HG02938 (cell line): ENCODE results near the gene XAF1.
"Not testable (repeated sequence)": the region's sequence is repeated elsewhere in the genome, so short reads cannot be mapped to it uniquely, and the experiment has no call there.

Source experiments
- ATAC-seq: cut with Tn5 transposase; IDR thresholded peaks from one replicate; pipeline ENCODE4 v1.9.1; 2021; ENCODE audit warnings: mild to moderate bottlenecking, moderate library complexity; ENCODE audit not compliant: unreplicated experiment

The XAF1 gene, protein sequence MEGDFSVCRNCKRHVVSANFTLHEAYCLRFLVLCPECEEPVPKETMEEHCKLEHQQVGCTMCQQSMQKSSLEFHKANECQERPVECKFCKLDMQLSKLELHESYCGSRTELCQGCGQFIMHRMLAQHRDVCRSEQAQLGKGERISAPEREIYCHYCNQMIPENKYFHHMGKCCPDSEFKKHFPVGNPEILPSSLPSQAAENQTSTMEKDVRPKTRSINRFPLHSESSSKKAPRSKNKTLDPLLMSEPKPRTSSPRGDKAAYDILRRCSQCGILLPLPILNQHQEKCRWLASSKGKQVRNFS

DNA sequence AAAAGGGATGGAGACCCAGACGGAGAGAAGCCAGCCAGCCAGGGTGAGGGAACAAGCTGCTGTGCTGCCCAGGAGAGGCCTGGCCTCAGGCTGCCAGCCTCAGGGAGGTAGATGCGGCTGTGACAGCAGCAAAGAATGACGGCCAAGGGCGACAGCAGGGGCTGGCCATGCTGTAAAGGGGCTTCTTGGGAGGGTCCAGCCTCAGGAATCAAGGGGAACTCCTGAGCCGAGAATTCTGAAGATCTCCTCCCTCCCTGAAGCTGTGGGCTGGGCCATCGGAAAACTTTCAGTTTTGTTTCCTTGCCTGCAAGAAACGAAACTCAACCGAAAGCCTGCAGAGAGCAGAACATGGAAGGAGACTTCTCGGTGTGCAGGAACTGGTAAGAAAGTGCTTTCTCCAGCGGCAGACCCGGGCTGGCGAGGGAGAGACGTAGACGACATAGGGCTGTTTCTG lies at the start of gene XAF1:
Gene XAF1 (plus strand): TSS at position 316 of the 454 bp plus-strand sequence. CDS start 33 bp downstream, at position 349.
- ATAC-seq: no peak

DNA sequence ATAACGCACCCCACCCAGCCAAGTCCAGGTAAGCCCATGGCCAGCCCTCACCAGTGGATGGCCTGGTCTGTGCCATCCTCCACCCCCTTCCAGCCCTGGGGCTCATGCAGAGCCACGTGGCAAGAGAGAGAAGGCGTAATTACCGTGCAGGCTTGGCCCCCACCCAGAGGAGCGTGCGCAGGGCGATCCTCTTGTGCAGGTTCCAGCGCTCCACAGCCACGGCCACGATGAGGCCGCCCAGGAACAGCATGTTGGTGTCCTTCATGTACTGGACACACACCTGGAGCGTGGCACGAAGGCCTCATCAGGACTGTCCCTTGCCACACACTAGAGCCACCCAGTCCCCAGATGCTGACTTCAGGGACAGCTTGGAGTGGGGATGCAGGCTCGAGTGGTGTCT lies 49.3 kb upstream of the XAF1 start:
- no peak for ATAC-seq

DNA sequence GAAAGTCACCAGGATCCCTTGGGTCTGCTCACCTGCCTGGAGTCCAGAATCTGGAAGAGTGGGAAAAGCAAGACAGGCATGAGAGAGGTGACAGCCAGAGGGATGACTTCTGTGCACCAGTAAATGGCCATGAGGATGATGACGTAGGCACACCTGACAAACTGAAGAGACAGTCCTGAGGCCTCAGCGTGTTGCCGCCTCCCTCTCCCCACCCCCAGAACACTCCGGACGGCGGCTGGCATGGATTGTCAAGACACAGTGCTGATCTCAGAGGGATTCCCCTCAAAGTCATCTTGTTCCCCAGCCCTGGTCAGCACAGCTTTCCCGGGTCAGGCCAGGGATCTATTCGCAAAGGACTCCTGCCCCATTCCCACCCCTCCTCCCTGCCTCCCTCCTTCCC lies 48.9 kb upstream of the XAF1 start:
- ATAC-seq: no peak

DNA sequence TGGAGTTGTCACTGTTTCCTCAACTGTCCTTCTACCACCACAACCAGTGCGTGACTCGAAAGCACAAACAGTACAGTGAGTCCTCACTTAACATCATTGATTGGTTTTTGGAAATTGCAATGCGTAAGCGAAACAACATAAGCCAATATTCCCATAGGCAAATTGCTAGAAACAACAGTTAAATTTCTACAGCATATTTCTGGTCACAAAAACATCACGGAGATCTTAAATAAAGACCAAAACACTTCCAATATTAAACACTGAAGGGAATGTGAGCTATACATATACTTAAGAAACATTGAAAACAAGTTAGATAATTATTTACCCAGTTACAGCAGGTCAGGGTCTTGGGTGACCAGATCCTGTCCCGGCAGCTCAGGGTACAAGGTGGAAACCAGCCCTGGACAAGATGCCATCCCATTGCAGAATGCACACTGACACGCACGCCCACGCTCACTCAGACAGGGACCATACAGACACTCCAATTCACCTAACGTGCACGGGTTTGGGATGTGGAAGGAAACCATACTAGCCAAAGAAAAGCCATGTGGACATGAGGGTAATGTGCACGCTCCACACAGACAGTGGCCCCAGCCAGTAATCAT lies 47.4 kb upstream of the XAF1 start:
- ATAC-seq: no peak

DNA sequence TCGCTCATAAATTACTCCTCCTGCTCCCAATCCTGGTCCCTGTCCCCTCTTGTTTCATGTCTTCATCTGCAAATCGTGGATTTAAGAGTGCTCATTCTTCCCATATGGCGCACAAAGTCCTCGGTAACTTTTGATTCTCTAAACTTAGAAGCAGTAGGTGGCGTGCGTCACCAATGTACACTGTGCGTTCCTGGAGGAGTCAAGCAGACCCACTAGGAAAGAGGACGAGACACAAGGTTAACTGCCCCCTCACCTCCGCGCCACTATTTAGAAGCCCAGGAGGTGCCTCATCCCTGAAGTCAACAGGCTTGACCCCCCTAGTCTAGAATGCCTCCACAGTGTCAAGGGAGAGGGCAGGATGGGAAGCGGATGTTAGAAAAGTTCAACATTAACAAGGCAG lies 45.5 kb upstream of the XAF1 start:
- ATAC-seq: no peak

DNA sequence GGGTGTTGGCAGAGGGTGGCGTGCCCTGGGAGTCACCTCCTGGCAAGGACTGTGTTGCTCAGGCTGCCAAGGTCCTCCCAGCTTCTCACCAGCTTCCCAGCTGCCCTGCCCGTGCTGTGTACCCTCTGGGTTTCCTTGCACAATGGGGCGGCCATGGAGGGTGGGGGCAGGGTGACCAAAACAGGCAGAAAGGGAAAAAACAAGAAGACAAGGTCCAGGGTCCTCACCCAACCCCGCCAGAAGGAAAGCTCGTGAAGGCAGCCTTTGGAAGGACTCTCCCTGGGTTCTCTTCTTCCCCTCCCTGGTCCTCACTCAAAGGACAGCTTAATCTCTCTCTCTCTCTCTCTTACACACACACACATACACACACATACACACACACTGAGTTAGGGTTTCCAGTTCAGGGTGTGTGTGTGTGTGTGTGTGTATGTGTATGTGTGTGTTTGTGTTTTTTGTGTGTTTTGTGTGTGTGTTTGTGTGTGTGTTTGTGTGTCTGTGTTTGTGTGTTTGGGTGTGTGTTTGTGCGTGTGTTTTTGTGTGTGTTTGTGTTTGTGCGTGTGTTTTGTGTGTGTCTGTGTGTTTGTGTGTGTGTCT lies 44.7 kb upstream of the XAF1 start:
- ATAC-seq: no peak

DNA sequence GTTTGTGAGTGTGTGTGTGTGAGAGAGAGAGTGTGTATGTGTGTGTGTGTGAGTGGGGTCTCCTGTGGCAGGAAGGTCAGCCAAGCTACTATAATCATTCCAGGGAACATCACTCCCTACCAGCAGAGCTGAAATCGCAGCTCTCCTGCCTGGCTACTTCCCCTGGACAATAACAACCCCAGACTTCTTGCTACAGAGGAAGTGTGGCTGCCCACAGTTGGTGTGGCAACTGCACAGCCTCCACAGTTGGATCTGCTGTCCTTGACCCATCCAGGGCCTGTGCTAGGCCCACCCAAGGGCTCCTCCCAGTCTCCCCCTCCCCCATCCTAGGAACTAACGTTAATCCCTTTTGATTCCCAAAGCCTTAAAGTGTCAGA lies 44.2 kb upstream of the XAF1 start:
- ATAC-seq: no peak

DNA sequence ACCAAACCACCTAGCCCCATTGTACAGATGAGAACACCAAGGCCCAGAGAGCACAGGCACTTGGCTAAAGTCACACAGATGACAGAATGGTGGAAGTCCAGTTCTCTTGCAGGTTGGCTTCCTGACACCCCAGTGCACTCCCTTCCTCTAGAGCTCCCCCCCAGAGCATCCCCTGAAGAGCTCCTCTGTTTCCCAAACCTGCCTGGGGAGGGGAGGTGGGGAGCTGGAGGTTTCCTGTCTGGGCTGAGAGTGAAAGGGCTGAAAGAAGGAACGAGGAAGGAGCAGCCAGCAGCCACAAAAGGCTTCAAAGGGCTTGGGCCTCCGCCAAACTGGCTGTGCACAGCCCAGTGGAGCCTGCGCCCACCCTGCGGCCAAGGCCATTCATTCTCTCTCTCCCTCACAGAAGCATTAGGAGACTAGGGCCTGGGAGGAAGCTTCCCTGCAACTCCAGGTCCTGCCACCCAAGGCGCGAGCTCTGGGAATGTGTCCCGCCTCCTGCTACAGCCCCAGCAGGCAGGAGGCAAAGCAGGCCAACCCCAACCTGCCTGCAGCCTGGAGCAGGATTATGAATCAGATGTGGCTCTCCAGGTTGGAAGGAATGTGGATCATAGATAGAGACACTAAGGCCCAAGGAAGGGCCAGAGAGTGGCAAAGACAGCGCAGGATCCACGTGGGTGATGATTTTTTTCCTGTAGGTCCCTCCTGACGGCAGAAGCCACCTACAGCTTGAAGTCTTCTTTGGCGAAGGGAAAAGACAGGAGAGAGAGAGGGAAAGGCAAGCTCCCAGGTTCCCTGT lies 43.6 kb upstream of the XAF1 start:
- ATAC-seq: no peak

DNA sequence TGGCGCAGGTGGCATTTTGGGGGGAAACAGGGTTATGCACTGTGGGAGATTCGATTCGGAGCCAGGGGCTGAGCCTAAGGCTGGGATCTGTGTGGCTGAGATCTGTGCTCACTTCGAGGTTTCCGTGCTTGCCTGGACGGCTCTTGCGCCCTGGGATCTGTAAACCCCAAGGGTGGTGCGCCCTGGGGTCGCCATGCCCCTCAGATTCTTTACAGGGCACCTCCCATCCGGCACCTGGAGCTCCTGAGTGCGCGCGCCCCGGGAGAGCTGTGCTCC lies 43.1 kb upstream of the XAF1 start:
- ATAC-seq: no peak

DNA sequence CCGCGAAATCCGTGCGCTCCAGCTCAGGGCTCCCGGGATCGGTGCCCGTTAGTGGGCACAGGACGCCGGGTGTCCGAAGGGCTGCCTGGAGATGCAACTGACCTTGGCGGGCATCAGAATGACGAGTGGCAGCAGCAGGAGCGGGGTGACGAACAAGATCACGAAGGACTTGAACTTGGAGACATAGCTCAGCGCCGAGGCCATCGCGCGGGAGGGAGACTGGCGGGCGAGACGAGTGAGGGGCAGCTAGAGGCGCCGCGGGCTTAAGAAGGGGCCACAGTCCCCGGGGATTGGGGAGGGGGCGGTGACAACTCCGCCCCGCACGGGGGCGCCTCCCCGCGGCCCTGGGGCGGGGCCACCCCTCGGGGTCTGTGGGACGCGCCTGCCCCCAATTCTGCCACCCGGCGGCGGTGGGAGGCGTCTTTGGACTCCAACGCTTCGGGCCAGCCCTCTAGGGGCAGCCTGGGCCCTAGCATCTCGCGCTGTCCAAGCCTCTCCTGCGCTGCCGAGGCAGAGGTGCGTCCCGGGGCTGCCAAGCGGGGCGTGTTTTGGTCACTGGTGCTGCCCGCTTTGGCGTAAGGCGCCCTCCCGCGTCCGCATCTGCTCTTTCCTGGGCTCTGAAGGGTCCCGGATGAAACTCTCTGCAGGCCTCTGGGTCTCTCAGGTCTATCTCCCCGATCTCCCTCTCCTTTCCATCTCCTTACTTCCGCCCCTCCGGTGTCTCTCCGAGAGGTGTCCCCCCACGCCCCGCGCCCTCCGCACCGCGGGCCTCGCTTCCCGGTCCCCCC lies 42.5 kb upstream of the XAF1 start, which contains the start of gene SLC13A5:
Gene SLC13A5 (minus strand): TSS at position 240 of the 788 bp plus-strand sequence. CDS start 36 bp downstream, at position 204.
- ATAC-seq: no peak

DNA sequence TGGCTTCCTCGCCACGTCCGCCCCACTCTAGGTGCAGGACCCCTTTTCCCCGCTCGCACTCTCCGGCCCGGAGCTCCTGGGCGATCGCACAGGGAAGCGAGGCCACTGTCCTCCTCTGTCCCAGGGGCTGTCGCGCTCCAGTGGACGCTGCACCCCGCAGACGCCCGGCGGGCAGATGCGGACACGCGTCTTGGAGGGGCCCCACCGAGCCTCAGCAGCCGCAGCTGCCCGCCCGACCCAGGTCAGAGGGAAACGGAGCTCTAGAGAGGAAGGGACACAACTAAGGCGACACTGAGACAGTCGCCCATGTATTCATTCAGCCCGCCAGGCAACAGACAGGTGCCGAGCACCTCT lies 42.0 kb upstream of the XAF1 start:
- no peak for ATAC-seq

DNA sequence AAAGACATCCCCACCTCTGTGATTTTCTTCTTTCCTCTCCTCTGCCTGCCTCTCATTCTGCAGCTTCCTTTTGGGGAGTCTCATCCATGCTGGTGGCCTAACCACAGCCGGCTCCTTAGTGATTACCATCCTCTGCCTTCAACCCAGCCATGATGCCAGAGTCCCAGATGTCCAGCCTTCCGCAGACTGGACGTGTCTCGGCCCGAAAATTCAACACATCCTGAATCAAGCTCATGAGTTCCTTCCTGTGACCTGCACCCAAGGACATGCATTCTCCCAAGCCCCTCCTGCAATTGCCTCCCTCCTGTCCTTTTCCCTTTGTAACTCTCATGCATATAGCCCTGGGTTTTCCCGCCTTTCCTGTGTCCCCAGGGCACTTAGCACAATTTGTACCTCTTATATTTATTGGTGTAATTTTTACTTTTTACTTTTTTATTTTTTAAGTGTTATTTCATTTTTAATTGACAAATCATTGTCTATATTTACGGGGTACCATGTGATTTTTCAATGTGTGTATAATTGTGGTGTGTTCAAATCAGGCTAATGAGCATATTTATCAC lies 41.5 kb upstream of the XAF1 start:
- ATAC-seq: no peak

DNA sequence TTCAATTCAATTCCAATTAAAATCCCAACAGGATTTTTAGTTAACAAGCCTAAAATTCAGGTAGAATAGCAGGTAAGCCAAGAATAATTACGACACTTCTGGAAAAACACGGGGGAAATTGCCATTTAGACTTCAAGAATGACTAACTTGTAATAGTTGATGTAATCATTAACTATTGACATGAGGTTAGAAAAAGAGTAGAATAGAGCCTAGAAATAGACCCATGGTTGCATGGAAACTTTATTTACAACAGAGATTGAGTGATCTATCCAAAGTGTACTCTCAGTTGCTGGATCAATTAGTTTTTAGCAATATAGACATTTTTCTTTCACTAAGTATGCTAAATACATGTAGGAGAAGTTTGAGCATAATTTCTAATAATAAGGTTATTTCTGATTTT lies 39.1 kb upstream of the XAF1 start:
- no peak for ATAC-seq

DNA sequence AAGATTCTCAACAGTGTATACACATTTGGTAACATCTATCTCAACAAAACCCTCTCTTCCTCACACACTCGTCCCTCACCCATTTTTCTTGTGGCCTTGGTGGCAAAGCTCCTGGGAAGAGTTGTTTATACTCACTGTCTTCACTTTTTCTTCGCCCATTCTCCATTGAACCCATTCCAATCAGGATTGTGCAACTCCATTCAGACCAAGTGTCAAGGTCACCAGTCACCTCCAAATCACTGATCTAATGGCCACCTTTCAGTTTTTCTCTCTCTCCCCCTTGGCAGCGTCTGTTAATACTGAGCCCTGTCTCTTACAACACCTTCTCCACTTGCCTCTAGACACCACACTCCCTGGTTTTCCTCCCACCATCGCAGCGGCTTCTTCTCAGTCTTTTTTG lies 34.1 kb upstream of the XAF1 start:
- ATAC-seq: no peak

DNA sequence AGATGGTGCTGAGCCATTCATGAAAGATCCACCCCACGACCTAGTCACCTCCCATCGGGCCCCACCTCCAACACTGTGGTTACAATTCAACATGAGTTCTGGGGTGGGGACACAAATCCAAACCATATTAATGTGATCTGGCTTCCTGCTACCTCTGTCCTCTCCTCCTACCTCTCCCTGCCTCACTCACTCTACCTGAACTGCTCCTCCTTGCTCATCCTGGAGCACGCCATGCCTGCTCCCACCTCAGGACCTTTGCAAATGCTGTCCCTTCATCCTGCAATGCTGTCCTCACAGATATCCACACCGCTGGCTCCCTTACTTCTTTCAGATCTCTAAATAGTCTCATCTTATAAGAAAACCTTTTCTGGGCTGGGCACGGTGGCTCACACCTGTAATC lies 31.8 kb upstream of the XAF1 start:
- ATAC-seq: no peak

DNA sequence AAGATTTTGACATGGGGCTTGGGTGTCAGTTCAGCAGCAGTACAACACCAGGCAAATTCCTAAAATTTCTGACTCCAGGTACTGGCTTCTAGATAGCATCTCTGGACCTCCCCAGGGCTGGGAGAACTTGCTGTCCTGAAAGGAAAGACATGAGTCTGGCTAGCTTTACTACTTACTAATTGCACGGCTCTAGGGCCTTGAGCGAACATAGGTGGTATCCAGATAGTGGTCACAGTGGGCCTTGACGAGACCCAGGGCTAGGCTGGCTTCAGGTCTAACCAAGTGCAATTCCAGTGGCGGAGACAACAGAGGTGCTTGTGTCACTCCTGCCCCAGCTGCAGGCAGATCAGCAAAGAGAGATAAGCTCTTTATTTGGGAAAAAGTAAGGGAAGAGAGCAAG lies 26.3 kb upstream of the XAF1 start:
- ATAC-seq: no peak

DNA sequence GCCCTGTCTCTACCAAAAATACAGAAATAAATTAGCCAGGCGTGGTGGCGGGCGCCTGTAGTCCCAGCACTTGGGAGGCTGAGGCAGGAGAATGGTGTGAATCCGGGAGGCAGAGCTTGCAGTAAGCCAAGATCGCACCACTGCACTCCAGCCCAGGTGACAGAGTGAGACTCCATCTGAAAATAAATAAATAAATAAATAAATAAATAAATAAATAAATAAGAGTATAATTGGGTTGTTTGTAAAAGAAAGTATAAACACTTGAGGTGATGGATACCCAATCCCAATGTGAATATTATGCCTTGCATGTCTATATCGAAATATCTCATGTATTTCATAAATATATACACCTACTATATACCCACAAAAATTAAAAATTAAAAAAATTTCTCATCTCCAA lies 9.2 kb upstream of the XAF1 start:
- ATAC-seq: not testable (repeated sequence)

DNA sequence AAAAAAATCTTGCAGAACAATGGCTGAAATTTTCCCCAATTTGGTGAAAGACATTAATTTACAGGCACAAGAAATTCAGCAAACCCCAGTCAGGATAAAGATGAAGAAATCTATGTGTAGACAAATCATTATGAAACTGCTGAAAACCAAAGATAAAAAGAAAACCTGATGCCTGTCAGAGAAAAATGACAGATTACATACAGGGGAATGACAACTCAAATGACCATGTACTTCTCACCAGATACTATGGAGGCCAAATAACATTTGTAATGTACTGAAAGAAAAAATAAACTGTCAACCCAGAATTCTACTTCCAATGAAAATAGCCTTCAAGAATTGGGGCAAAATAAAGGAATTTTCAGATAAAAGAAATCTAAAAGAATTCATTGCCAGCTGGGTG lies 7.2 kb upstream of the XAF1 start:
- ATAC-seq: no peak

DNA sequence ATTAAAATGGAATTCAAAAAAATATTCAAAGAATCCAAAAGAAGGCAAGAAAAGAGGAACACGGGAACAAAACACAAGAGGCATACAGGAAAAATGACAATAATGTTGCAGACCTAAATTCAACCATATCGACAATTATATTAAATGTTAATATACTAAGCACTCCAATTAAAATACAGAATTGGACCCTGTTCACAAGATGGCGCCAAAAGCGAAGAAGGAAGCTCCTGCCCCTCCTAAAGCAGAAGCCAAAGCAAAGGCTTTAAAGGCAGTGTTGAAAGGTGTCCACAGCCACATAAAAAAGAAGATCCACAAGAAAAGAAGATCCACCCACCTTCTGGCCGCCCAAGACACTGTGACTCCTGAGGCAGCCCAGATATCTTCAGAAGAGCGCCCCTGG lies 6.3 kb upstream of the XAF1 start:
- no peak for ATAC-seq

DNA sequence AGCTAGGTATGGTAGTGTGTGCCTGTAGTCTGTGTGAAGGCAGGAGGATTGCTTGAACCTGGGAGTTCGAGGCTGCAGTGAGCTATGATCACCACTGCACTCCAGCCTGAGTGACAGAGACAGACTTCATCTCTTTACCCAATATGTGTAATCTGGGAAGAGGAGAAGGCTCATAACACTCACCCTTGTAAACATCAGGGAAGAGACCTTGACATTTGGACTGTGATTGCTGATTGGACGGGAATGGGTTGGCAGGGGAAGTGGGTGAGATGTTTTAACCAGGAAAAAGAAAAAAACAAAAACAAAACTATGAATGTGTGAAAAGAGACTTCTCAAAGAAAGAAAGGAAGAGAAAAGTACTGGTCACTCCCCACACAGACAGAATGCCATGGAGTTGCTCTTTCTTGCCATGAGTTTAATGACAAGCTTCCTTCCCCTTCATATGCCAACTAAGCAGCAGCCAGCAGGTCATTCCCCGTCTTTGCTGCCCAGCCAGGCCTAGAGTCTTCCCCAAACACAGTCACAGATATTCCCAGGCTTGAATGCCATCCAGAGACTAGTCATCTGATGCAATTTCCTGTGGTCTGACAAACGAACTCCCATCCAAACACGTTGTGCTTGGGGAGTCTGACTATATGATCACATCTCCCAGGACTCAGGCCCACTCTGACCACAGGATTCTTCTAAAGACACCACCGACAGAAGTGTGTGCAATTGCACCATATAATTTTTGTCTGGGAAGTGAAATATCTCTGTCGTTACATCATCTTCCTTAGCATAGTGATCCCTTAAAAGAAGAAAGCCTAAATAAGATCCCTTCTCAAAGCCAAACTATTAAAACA lies 3.6 kb upstream of the XAF1 start:
- no peak for ATAC-seq
